Natural killer cell (primary cell): Measurements from ENCODE around the gene SRRM4. TPM values are rescaled to one million over a fixed set of nuclear protein-coding genes. Genes with fewer than 3 reads are reported as not detected.

ENCODE experiments used
- ATAC-seq, 3 donors: fragments of 150-1000 bp in 2 of 3; fragments of 200-7000 bp in 1 of 3; cut with Tn5 transposase; 1 replicate in 1 of 3; 2 replicates in 2 of 3; pipeline ENCODE4 v1.10.0; 2021; ENCODE audit warnings: mild to moderate bottlenecking in 2 of 3, moderate library complexity in 2 of 3
- DNase-seq, 2 donors: peaks; one replicate each; pipeline versions ENCODE4 v3.0.0 to v3.0.0-alpha.2; 2013 to 2021; ENCODE audit warnings: mixed read lengths in 1 of 2
- H3K27ac ChIP-seq: one replicate; pipeline ENCODE4 v1.5.1; 2013; ENCODE audit warnings: mild to moderate bottlenecking, low read length
- H3K27me3 ChIP-seq: one replicate; pipeline ENCODE4 v1.6.1; 2013; ENCODE audit warnings: low read length; ENCODE audit not compliant: control insufficient read depth, insufficient read depth
- H3K36me3 ChIP-seq: one replicate; pipeline ENCODE4 v1.6.1; 2013; ENCODE audit warnings: low read length; ENCODE audit not compliant: control insufficient read depth, insufficient read depth
- H3K4me1 ChIP-seq: one replicate; pipeline ENCODE4 v1.6.1; 2013; ENCODE audit warnings: low read length; ENCODE audit not compliant: control insufficient read depth, insufficient read depth
- H3K4me3 ChIP-seq: one replicate; pipeline ENCODE4 v1.5.1; 2013; ENCODE audit warnings: low read length
- H3K9me3 ChIP-seq: one replicate; pipeline ENCODE4 v1.6.1; 2013; ENCODE audit warnings: low read length; ENCODE audit not compliant: control insufficient read depth, insufficient read depth
- H3K27ac Mint-ChIP-seq, 2 donors: one replicate each; pipeline ENCODE4 v1.8.0; 2022; ENCODE audit warnings: mild to moderate bottlenecking in 2 of 2, mixed read lengths in 2 of 2, moderate library complexity in 1 of 2
- H3K27me3 Mint-ChIP-seq, 2 donors: one replicate each; pipeline ENCODE4 v1.8.0; 2022; ENCODE audit warnings: low read depth in 2 of 2, mixed read lengths in 2 of 2
- H3K36me3 Mint-ChIP-seq: one replicate; pipeline ENCODE4 v1.8.0; 2022; ENCODE audit warnings: mixed read lengths
- H3K4me1 Mint-ChIP-seq, 2 donors: one replicate each; pipeline ENCODE4 v1.8.0; 2022; ENCODE audit warnings: mixed read lengths in 2 of 2
- H3K4me3 Mint-ChIP-seq: one replicate; pipeline ENCODE4 v1.8.0; 2022; ENCODE audit warnings: mild to moderate bottlenecking, moderate library complexity, mixed read lengths
- H3K9me3 Mint-ChIP-seq, 2 donors: one replicate each; pipeline ENCODE4 v1.8.0; 2022; ENCODE audit warnings: mixed read lengths in 2 of 2
- CTCF ChIP-seq: fragments of 200-600 bp; IDR thresholded peaks from one replicate; pipeline ENCODE4 v1.8.0; 2022; ENCODE audit warnings: antibody characterized with exemption
- WGBS: methylation state at CpG from one replicate; pipeline ENCODE4 v1.1.7; 2013; ENCODE audit warnings: missing lambda C conversion rate; ENCODE audit not compliant: insufficient coverage; 5-methylcytosine and 5-hydroxymethylcytosine counted together
- intact Hi-C: fragments of 100-400 bp; cut with micrococcal nuclease; formaldehyde crosslinking; loops from one replicate; pipeline ENCODE4 v1.14.2; 2022
- total RNA-seq, 4 donors: library from RNA; stranded (reverse); fragments of 120-200 nt in 1 of 4; gene quantifications; one replicate each; pipeline versions ENCODE4 v1.2.3 to v1.2.4, GENCODE V29; 2013 to 2022

SRRM4 gene
- total RNA-seq, 3 donors from 2014 or later (not counting 1 experiment from before 2014, with no cell fraction given) = not detected

DNA sequence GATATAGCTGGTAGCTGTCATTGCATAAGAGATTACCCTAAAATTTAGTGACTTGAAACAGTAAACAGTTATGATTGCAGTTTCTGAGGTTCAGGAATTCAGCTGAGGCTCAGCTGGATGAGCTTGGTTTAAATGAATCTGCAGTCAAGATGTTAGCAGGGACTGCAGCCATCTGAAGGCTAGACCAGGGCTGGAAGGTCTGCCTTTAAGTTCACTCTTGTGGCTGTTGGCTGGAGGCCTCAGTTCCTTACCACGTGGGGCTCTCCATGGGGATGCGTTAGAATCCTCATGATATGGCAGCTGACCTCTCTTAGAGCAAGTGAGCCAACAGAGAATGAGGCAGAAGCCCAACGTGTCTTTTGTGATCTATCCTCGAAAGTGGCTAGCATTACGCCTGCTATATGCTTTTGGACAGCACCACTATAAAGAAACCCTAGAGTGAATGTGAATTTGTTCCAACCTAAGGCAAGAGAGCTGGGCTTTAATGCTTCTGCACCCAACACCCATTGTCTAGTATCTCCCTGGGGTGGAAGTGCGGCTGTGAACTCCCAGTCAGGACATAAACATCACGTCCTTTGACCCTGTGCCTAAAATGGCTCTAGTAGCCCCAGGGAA lies 223.4 kb downstream of the SRRM4 start:
- Histone ChIP-seq H3K4me3 (no peak overlapping the region), H3K9me3 (no peaks in the 10 kb centered on the region), H3K4me1 (no peaks in the 10 kb centered on the region), H3K27ac (no peak overlapping the region), H3K36me3 (no peaks in the 10 kb centered on the region), H3K27me3 (no peaks in the 10 kb centered on the region)
- H3K27ac Mint-ChIP-seq = no peak overlapping the region
- H3K4me1 Mint-ChIP-seq = no peaks in the 10 kb centered on the region
- H3K4me3 Mint-ChIP-seq = no peak overlapping the region
- peaks cover 0 to 5% of the 10 kb centered on the region in 2 donors for H3K27me3 Mint-ChIP-seq
- DNase-seq (no peak), ATAC-seq (no peak)
- H3K9me3 Mint-ChIP-seq = no peaks in the 10 kb centered on the region
- WGBS = 74% methylated on average over 7 of the region's 7 CpGs
- intact Hi-C loops = no loop called here
- no peaks in the 10 kb centered on the region for H3K36me3 Mint-ChIP-seq
- TF ChIP-seq CTCF = no peak

GRCh38 chr12:119206348-119207062 lies 225.2 kb downstream of the SRRM4 start:
- H3K27me3 ChIP-seq = no peaks in the 10 kb centered on the region
- H3K27ac Mint-ChIP-seq = no peak overlapping the region
- no peaks in the 10 kb centered on the region for H3K9me3 Mint-ChIP-seq
- no peak overlapping the region for H3K4me3 ChIP-seq
- intact Hi-C loops = no loop called here
- 75% methylated on average over 5 of the region's 8 CpGs for WGBS
- no peaks in the 10 kb centered on the region for H3K36me3 Mint-ChIP-seq
- H3K4me1 Mint-ChIP-seq = no peaks in the 10 kb centered on the region
- no peaks in the 10 kb centered on the region for H3K9me3 ChIP-seq
- DNase-seq (no peak), ATAC-seq (no peak)
- peaks cover 0 to 5% of the 10 kb centered on the region in 2 donors for H3K27me3 Mint-ChIP-seq
- H3K4me1 ChIP-seq = no peaks in the 10 kb centered on the region
- TF ChIP-seq CTCF = no peak
- no peak overlapping the region for H3K4me3 Mint-ChIP-seq
- H3K27ac ChIP-seq = no peak overlapping the region
- no peaks in the 10 kb centered on the region for H3K36me3 ChIP-seq

DNA sequence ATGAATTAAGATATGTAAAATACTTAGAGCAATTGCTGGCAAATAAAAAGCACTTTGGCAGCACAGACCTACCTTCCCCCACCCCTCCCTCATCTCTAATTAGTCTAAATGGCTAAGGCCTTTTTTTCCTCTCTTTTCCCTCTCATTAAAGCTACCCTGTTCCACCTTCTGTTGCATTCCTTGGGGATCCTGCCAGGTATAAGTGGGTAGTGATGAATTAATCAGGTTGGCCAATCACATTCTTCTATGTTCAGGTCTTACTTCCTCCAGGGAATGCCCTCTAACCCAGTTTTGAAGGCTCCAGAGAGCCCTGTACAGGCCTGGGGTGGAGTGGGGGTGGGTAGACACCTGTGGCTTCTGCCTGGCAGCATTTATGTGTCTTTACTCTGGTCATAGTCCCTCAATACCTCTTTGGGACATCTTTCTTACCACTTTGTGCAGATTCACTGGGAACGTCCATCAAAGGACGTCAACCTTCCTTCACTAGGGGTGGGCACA lies 225.8 kb downstream of the SRRM4 start:
- Histone ChIP-seq H3K27me3 (no peaks in the 10 kb centered on the region), H3K36me3 (no peaks in the 10 kb centered on the region), H3K4me1 (no peaks in the 10 kb centered on the region), H3K4me3 (no peak overlapping the region), H3K27ac (no peak overlapping the region), H3K9me3 (no peaks in the 10 kb centered on the region)
- intact Hi-C loops = no loop called here
- Mint-ChIP-seq H3K4me1 (no peaks in the 10 kb centered on the region), H3K9me3 (no peaks in the 10 kb centered on the region), H3K27me3 (peaks cover 0 to 5% of the 10 kb centered on the region in 2 donors), H3K4me3 (no peak overlapping the region), H3K27ac (no peak overlapping the region), H3K36me3 (no peaks in the 10 kb centered on the region)
- no peak for TF ChIP-seq CTCF
- WGBS = 89% methylated on average over 2 of the region's 2 CpGs
- ATAC-seq (no peak), DNase-seq (no peak)
